Caco-2 (cell line): ENCODE data around the gene PIK3CA. TPM values are rescaled to one million over a fixed set of nuclear protein-coding genes. Genes with fewer than 3 reads are reported as not detected.

Experiments used
- BruUV-seq: library from RNA; stranded (reverse); fragments of 400-500 nt; replicated peaks from 2 replicates; lab custom pipeline; 2021; lab: Mats Ljungman, UMichigan
- CTCF ChIA-PET: fragments of 300-600 bp; sonication (Branson Sonifier 250); formaldehyde crosslinking; loops from one replicate; lab custom pipeline; 2022; ENCODE audit warnings: antibody characterized with exemption; lab: Charles Lee
- POLR2A ChIA-PET: fragments of 300-600 bp; sonication (Branson Sonifier 250); formaldehyde crosslinking; loops from one replicate; lab custom pipeline; 2022; ENCODE audit warnings: antibody characterized with exemption; lab: Charles Lee
- DNase-seq, 2 experiments: peaks; one replicate each; pipeline versions ENCODE4 v3.0.0 to v3.0.0-alpha.2; 2020 to 2022
- H3K27me3 ChIP-seq: replicated peaks from 2 replicates; pipeline ENCODE4 v1.6.0; 2011; ENCODE audit warnings: low read length; ENCODE audit not compliant: control insufficient read depth, insufficient read depth
- H3K36me3 ChIP-seq: 2 replicates; pipeline ENCODE4 v1.5.1; 2011; ENCODE audit warnings: low read length; ENCODE audit not compliant: control insufficient read depth, insufficient read depth
- H3K4me1 ChIP-seq: fragments of 250-450 bp; sonication (Bioruptor Pico); 2 replicates; pipeline ENCODE4 v1.5.1; 2020; ENCODE audit warnings: mild to moderate bottlenecking
- H3K4me3 ChIP-seq: 2 replicates; pipeline ENCODE4 v1.5.1; 2011; ENCODE audit warnings: low read depth, mild to moderate bottlenecking, control low read depth, low read length
- H3K9me3 ChIP-seq: fragments of 250-450 bp; sonication (Bioruptor Pico); 2 replicates; pipeline ENCODE4 v1.5.1; 2020; ENCODE audit warnings: mild to moderate bottlenecking, moderate library complexity
- H3K27ac Mint-ChIP-seq: one replicate; pipeline ENCODE4 v1.8.0; 2022; ENCODE audit warnings: mixed read lengths; ENCODE audit not compliant: unreplicated experiment
- H3K27me3 Mint-ChIP-seq: one replicate; pipeline ENCODE4 v1.8.0; 2022; ENCODE audit warnings: mixed read lengths; ENCODE audit not compliant: insufficient read depth, unreplicated experiment
- H3K36me3 Mint-ChIP-seq: one replicate; pipeline ENCODE4 v1.8.0; 2022; ENCODE audit warnings: mild to moderate bottlenecking, mixed read lengths; ENCODE audit not compliant: insufficient read depth, unreplicated experiment
- H3K4me1 Mint-ChIP-seq: one replicate; pipeline ENCODE4 v1.8.0; 2022; ENCODE audit warnings: low read depth, mixed read lengths; ENCODE audit not compliant: unreplicated experiment
- H3K4me3 Mint-ChIP-seq: one replicate; pipeline ENCODE4 v1.8.0; 2022; ENCODE audit warnings: mild to moderate bottlenecking, moderate library complexity, mixed read lengths; ENCODE audit not compliant: unreplicated experiment
- H3K9me3 Mint-ChIP-seq: one replicate; pipeline ENCODE4 v1.8.0; 2022; ENCODE audit warnings: mixed read lengths; ENCODE audit not compliant: unreplicated experiment
- intact Hi-C: fragments of 100-400 bp; cut with micrococcal nuclease; formaldehyde crosslinking; loops from one replicate; pipeline ENCODE4 v1.10.0; 2022; ENCODE audit not compliant: unreplicated experiment
- total RNA-seq: library from RNA; stranded (reverse); gene quantifications from 2 replicates; pipeline ENCODE4 v1.2.3, GENCODE V29; 2022
- TF ChIP-seq, protein P1 (sequence below), 2 experiments: fragments of 200-600 bp in 1 of 2; IDR thresholded peaks; 1 replicate in 1 of 2; 2 replicates in 1 of 2; pipeline versions ENCODE4 v1.5.1 to v1.8.0; 2011 to 2022; ENCODE audit warnings: antibody characterized with exemption in 1 of 2, control low read depth in 1 of 2, inconsistent platforms in 1 of 2, low read depth in 1 of 2, low read length in 1 of 2, mild to moderate bottlenecking in 1 of 2, moderate library complexity in 1 of 2; ENCODE audit not compliant: insufficient read depth in 1 of 2, severe bottlenecking in 1 of 2, unreplicated experiment in 1 of 2

Gene PIK3CA
- total RNA-seq, 1 experiment from 2014 or later = 10.6 TPM

DNA sequence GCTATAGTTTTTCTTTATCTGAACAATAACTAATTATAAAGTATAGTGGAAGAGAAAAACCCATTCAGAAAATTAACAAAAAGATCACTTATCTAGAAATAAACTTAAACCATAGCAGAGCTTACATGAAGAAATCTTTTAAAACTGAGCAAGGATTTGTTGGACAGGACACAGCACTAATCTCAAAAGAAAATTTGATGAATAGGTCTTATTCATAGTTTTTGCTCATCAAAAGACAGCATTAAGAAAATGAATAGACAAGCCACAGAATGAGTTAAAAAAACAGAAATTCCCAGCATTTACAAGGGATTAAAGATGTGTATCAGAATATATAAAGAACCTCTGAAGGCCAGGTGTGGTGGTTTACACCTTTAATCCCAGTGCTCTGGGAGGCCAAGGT, 29.5 kb downstream of the PIK3CA start:
- Histone ChIP-seq H3K27me3 (no peaks in the 10 kb centered on the region), H3K4me3 (no peak overlapping the region), H3K36me3 (no peaks in the 10 kb centered on the region), H3K4me1 (no peaks in the 10 kb centered on the region), H3K9me3 (no peaks in the 10 kb centered on the region)
- Mint-ChIP-seq H3K4me3 (no peak overlapping the region), H3K9me3 (no peaks in the 10 kb centered on the region), H3K36me3 (no peaks in the 10 kb centered on the region), H3K27me3 (no peaks in the 10 kb centered on the region), H3K4me1 (no peaks in the 10 kb centered on the region), H3K27ac (no peak overlapping the region)
- no TSS peak for BruUV-seq
- CTCF ChIA-PET = no interaction called here
- DNase-seq = no peak
- intact Hi-C loops = no loop called here
- POLR2A ChIA-PET = no interaction called here
- TF ChIP-seq, protein P1, sequence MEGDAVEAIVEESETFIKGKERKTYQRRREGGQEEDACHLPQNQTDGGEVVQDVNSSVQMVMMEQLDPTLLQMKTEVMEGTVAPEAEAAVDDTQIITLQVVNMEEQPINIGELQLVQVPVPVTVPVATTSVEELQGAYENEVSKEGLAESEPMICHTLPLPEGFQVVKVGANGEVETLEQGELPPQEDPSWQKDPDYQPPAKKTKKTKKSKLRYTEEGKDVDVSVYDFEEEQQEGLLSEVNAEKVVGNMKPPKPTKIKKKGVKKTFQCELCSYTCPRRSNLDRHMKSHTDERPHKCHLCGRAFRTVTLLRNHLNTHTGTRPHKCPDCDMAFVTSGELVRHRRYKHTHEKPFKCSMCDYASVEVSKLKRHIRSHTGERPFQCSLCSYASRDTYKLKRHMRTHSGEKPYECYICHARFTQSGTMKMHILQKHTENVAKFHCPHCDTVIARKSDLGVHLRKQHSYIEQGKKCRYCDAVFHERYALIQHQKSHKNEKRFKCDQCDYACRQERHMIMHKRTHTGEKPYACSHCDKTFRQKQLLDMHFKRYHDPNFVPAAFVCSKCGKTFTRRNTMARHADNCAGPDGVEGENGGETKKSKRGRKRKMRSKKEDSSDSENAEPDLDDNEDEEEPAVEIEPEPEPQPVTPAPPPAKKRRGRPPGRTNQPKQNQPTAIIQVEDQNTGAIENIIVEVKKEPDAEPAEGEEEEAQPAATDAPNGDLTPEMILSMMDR (IDR thresholded peaks at IDR 0.05; ENCODE audit: insufficient read depth in 1 of 2, low read depth in 1 of 2, low read length in 1 of 2, severe bottlenecking in 1 of 2, unreplicated experiment in 1 of 2) = no peak

DNA sequence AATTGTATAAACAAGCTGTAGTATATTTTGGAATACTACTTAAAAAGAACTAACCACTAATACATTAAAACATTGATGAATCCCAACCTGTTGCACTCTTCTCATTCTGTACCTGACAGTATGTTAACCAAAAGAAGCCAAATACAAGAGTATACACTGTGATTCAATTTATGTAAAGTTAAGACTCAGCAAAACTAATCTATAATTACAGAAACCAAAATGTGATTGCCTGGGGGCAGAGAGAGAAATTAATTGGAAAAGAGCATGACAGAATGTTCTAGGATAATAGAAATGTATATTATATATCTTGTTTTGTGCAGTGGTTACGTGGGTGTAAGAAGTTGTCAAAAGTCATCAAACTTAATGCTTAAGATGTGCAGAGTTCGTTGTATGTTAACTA, 31.1 kb downstream of the PIK3CA start:
- no peak overlapping the region for H3K27ac Mint-ChIP-seq
- H3K4me3 ChIP-seq = no peak overlapping the region
- no peak overlapping the region for H3K4me3 Mint-ChIP-seq
- DNase-seq = no peak
- no peaks in the 10 kb centered on the region for H3K4me1 ChIP-seq
- TF ChIP-seq, protein P1 (IDR thresholded peaks at IDR 0.05; ENCODE audit: insufficient read depth in 1 of 2, low read depth in 1 of 2, low read length in 1 of 2, severe bottlenecking in 1 of 2, unreplicated experiment in 1 of 2) = no peak
- no peaks in the 10 kb centered on the region for H3K27me3 ChIP-seq
- ChIA-PET CTCF (no interaction called here), POLR2A (no interaction called here)
- H3K36me3 Mint-ChIP-seq = no peaks in the 10 kb centered on the region
- intact Hi-C loops = no loop called here
- no peaks in the 10 kb centered on the region for H3K9me3 ChIP-seq
- no TSS peak for BruUV-seq
- no peaks in the 10 kb centered on the region for H3K27me3 Mint-ChIP-seq
- no peaks in the 10 kb centered on the region for H3K36me3 ChIP-seq
- no peaks in the 10 kb centered on the region for H3K9me3 Mint-ChIP-seq
- H3K4me1 Mint-ChIP-seq = no peaks in the 10 kb centered on the region

DNA sequence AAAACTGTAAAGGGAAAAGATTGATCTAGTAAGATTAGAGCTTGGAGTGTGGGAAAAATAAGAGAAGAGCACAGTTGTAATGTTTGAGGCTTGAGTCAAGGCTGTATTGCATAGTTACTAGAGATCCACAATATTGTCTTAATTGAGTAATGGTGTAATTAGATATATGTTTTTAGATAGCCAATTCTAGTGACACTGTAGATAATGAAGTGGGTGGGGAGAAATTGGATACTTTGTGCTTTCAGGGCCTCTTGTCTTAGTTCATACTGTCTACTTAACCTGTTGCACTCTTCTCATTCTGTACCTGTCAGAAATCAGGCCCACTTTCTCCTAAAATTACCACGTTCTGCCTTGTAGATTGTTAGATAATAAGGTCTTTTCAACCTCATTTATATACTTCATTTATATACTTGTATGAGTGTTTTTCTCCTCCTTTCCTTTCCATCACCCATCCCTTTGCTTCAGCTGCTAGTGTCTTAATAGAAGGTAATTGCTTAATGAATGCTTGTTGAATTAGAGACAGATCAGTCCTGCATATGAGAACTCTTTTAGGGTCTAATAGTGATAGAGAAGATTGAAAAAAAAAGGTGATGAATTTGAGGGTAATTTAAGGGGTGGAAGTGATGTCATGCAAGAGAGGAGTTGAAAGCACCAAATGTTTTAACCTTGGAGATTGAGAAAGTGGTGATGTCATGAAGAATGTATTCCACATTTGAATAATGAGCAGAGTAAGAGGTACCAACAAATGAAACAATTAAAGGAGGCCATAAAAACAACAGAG, 32.0 kb downstream of the PIK3CA start:
- Histone ChIP-seq H3K27me3 (no peaks in the 10 kb centered on the region), H3K4me1 (no peaks in the 10 kb centered on the region), H3K9me3 (no peaks in the 10 kb centered on the region), H3K36me3 (no peaks in the 10 kb centered on the region), H3K4me3 (no peak overlapping the region)
- intact Hi-C loops = no loop called here
- H3K4me3 Mint-ChIP-seq = no peak overlapping the region
- TF ChIP-seq, protein P1 (IDR thresholded peaks at IDR 0.05; ENCODE audit: insufficient read depth in 1 of 2, low read depth in 1 of 2, low read length in 1 of 2, severe bottlenecking in 1 of 2, unreplicated experiment in 1 of 2) = no peak
- POLR2A ChIA-PET = no interaction called here
- H3K27ac Mint-ChIP-seq = no peak overlapping the region
- no peaks in the 10 kb centered on the region for H3K4me1 Mint-ChIP-seq
- no peaks in the 10 kb centered on the region for H3K36me3 Mint-ChIP-seq
- DNase-seq = no peak
- no peaks in the 10 kb centered on the region for H3K27me3 Mint-ChIP-seq
- CTCF ChIA-PET = no interaction called here
- BruUV-seq = no TSS peak
- H3K9me3 Mint-ChIP-seq = no peaks in the 10 kb centered on the region
